ENCODE results near the gene IL1RAPL2. TPM values are rescaled to one million over a fixed set of nuclear protein-coding genes. Genes with fewer than 3 reads are reported as not detected.
"Not testable (repeated sequence)": the region's sequence is repeated elsewhere in the genome, so short reads cannot be mapped to it uniquely, and the experiment has no call there.

IL1RAPL2 gene
- total and polyA plus RNA-seq, 11 donors: 0.08 to 0.16 (median 0.10) TPM; not detected in 8

DNA sequence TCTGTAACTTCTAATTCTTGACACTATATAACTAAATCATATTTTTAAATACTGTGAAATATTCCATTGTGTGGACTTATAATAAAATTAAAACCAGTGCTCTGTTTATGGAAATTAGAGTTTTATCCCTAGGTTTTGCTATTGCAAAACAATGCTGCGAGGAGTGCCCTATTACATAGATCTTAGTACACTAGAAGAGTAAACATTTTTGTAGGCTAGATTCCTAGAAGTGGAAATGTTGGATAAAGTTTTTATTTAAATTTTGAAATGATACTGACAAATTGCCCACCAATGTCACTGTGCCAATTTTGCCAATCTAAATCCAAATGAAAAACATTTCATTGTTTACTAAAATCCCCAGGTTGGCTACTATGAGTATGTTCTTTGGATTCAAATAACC is 99.7 kb downstream of the IL1RAPL2 start:
- TF ChIP-seq POLR2A (IDR thresholded peaks at IDR 0.05): no peak
- TF ChIP-seq, protein P1, sequence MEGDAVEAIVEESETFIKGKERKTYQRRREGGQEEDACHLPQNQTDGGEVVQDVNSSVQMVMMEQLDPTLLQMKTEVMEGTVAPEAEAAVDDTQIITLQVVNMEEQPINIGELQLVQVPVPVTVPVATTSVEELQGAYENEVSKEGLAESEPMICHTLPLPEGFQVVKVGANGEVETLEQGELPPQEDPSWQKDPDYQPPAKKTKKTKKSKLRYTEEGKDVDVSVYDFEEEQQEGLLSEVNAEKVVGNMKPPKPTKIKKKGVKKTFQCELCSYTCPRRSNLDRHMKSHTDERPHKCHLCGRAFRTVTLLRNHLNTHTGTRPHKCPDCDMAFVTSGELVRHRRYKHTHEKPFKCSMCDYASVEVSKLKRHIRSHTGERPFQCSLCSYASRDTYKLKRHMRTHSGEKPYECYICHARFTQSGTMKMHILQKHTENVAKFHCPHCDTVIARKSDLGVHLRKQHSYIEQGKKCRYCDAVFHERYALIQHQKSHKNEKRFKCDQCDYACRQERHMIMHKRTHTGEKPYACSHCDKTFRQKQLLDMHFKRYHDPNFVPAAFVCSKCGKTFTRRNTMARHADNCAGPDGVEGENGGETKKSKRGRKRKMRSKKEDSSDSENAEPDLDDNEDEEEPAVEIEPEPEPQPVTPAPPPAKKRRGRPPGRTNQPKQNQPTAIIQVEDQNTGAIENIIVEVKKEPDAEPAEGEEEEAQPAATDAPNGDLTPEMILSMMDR (IDR thresholded peaks at IDR 0.05): no peak
- Histone ChIP-seq H3K4me1 (no peaks in the 10 kb centered on the region), H3K4me3 (no peak overlapping the region), H3K27me3 (peaks cover 0 to 12% (median 0%) of the 10 kb centered on the region in 9 donors), H3K27ac (no peak overlapping the region), H3K36me3 (no peaks in the 10 kb centered on the region), H3K9me3 (no peaks in the 10 kb centered on the region)
- no peak for DNase-seq
- WGBS, 4 donors: 75 to 90% (median 84%) methylated on average over 1 of the region's 1 CpG
- intact Hi-C loops (cut with DNase I): loop anchor here in 1 of 10 donors (10.0 kb wide), 1 partner anchor 259 kb away; no protein-coding TSS in a partner anchor
- ATAC-seq: no peak

DNA sequence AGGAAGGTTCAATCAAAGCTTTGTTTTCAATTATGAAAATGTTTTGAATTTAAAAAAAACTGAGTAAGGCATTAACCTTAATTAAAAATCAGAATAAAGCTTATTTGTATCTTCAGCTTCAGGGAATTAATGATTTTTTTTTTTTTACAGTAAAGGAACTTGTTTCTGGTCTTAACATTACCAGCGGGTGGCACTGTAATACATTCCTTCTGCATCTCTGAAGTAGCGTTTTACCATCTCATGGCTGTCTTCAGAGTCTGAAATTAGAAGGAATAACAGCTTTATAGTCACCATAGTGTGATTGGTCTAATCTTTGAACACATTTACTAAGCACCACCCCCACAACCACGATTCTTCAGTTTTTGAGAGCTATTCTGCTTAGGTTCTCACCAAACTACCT is 102.6 kb downstream of the IL1RAPL2 start:
- Histone ChIP-seq H3K36me3 (no peaks in the 10 kb centered on the region), H3K4me1 (no peaks in the 10 kb centered on the region), H3K27me3 (peaks cover 0 to 12% (median 0%) of the 10 kb centered on the region in 9 donors), H3K9me3 (no peaks in the 10 kb centered on the region), H3K4me3 (no peak overlapping the region), H3K27ac (no peak overlapping the region)
- no peak for ATAC-seq
- intact Hi-C loops (cut with DNase I): loop anchor here in 1 of 10 donors (10.0 kb wide), 1 partner anchor 256 kb away; no protein-coding TSS in a partner anchor
- WGBS, 4 donors: 20 to 25% (median 22%) methylated on average over 3 of the region's 3 CpGs
- TF ChIP-seq, protein P1 (IDR thresholded peaks at IDR 0.05): peak in 6 of 12 donors; percentile 5 to 28 (median 19)
- no peak for TF ChIP-seq POLR2A (IDR thresholded peaks at IDR 0.05)
- DNase-seq: no peak

DNA sequence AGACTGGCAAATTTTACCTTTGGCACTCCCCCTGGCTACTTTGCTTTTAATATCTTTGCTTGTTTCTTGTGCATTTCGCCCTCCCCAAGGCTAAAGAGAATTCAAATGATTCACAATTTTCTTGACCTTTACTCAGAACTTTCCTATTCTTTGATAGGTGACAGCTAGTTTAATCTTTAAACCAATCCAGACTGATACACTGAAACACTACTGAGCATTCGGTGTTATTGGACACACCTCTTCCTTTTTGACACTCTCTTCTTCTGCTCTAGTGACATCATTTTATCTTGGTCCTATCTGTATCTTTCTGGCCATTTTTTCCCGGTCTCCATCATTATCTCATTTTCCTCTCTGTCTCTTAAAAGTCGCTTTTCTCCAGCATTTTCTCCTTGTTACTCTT is 103.1 kb downstream of the IL1RAPL2 start:
- Histone ChIP-seq H3K4me3 (no peak overlapping the region), H3K27ac (no peak overlapping the region), H3K9me3 (no peaks in the 10 kb centered on the region), H3K4me1 (no peaks in the 10 kb centered on the region), H3K36me3 (no peaks in the 10 kb centered on the region), H3K27me3 (peaks cover 0 to 11% (median 0%) of the 10 kb centered on the region in 9 donors)
- intact Hi-C loops (cut with DNase I): loop anchor here in 1 of 10 donors (10.0 kb wide), 1 partner anchor 256 kb away; no protein-coding TSS in a partner anchor
- 49 to 75% (median 56%) methylated on average over 4 of the region's 4 CpGs for WGBS, 4 donors
- ATAC-seq (no peak), DNase-seq (no peak)
- TF ChIP-seq POLR2A (IDR thresholded peaks at IDR 0.05): no peak
- TF ChIP-seq, protein P1 (IDR thresholded peaks at IDR 0.05): no peak

DNA sequence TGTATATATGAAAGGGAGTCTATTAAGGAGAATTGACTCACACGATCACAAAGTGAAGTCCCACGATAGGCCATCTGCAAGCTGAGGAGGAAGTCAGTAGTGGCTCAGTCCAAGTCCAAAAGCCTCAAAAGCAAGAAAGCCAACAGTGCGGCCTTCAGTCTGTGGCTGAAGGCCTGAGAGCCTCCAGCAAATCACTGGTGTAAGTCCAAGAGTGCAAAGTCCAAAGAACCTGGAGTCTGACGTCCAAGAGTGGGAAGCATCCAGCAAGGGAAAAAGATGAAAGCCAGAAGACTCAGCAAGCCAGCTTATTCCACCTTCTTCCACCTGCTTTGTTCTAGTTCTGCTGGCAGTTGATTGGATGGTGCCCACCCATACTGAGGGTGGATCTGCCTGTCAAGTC is 104.1 kb downstream of the IL1RAPL2 start:
- WGBS, 4 donors: 62 to 73% (median 66%) methylated on average over 4 of the region's 4 CpGs
- no peak for TF ChIP-seq POLR2A (IDR thresholded peaks at IDR 0.05)
- TF ChIP-seq, protein P1 (IDR thresholded peaks at IDR 0.05): no peak
- peaks cover 0 to 7% (median 0%) of the 10 kb centered on the region in 9 donors for H3K27me3 ChIP-seq
- H3K27ac ChIP-seq: no peak overlapping the region
- no peak overlapping the region for H3K4me3 ChIP-seq
- no peaks in the 10 kb centered on the region for H3K4me1 ChIP-seq
- no peaks in the 10 kb centered on the region for H3K36me3 ChIP-seq
- ATAC-seq: no peak
- H3K9me3 ChIP-seq: no peaks in the 10 kb centered on the region
- intact Hi-C loops (cut with DNase I): no loop called here
- DNase-seq: no peak

DNA sequence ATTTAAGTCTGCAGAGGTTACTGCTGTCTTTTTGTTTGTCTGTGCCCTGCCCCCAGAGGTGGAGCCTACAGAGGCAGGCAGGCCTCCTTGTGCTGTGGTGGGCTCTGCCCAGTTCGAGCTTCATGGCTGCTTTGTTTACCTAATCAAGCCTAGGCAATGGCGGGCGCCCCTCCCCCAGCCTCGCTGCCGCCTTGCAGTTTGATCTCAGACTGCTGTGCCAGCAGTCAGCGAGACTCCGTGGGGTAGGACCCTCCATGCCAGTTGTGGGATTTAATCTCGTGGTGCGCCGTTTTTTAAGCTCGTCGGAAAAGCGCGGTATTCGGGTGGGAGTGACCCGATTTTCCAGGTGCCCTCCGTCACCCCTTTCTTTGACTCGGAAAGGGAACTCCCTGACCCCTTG is 111.5 kb downstream of the IL1RAPL2 start:
- peak in 1 of 5 donors; percentile 24 for DNase-seq
- H3K27me3 ChIP-seq; H3K9me3 ChIP-seq; H3K4me3 ChIP-seq; H3K36me3 ChIP-seq; intact Hi-C loops (cut with DNase I); H3K4me1 ChIP-seq; ATAC-seq; H3K27ac ChIP-seq: not testable (repeated sequence)
- WGBS, 4 donors: 66 to 90% (median 83%) methylated on average over 16 to 18 of the region's 18 CpGs

Data from heart left ventricle (tissue), 16 donors.